ENCODE measurements around the gene NUP210.

GRCh38 chr3:13348100-13348499 is 72.0 kb downstream of the NUP210 start:
- TF ChIP-seq REST (IDR thresholded peaks at IDR 0.05; ENCODE audit: insufficient read depth in 1 of 2, low read depth in 2 of 2, low read length in 2 of 2): no peak
- TF ChIP-seq POLR2AphosphoS5 (IDR thresholded peaks at IDR 0.05; ENCODE audit: low read depth, low read length): no peak
- no peak for TF ChIP-seq SIN3A (IDR thresholded peaks at IDR 0.05; ENCODE audit: borderline replicate concordance, insufficient read depth, low read length)
- no peak for TF ChIP-seq TAF1 (IDR thresholded peaks at IDR 0.05; ENCODE audit: borderline replicate concordance, insufficient read depth, low read length)

All from PFSK-1 (cell line).